Measurements from ENCODE around the gene KRT9.

KRT9 gene

DNA sequence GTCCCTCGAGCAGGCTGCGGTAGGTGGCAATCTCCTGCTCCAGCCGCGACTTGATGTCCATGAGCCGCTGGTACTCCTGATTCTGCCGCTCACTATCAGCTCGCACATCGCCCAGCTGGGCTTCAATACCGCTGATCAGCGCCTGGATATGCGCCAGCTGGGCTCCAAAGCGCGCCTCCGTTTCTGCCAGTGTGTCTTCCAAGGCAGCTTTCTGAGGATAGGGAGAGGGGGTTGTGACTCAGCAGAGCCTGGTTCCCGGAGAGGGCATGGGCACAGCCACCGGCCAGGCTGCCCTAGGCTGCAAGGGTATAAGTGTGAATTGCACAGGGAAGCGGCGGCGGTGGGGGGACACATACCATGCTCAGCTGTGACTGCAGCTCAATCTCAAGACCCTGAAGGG is 48.1 kb downstream of the KRT9 start:
- DNase-seq = no peak

DNA sequence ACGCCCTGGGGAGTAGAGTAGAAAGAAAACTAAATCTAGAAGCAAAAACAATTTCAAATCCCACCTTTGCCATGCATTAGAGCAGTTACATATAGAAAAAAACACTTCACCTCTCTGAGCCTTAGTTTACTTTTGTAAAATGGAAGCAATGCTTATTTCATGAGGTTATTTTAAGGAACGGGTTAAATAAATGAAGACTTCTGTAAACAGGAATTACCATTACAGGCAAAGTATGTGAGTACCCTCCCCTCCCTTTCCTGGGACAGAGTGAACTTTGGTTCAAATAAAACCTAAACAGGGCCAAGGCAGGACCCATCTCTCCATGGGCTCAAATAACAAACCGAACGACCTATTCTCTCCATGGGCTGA is 48.6 kb downstream of the KRT9 start:
- DNase-seq = no peak

GRCh38 chr17:41522301-41523224 is 49.3 kb downstream of the KRT9 start:
- no peak for DNase-seq

DNA sequence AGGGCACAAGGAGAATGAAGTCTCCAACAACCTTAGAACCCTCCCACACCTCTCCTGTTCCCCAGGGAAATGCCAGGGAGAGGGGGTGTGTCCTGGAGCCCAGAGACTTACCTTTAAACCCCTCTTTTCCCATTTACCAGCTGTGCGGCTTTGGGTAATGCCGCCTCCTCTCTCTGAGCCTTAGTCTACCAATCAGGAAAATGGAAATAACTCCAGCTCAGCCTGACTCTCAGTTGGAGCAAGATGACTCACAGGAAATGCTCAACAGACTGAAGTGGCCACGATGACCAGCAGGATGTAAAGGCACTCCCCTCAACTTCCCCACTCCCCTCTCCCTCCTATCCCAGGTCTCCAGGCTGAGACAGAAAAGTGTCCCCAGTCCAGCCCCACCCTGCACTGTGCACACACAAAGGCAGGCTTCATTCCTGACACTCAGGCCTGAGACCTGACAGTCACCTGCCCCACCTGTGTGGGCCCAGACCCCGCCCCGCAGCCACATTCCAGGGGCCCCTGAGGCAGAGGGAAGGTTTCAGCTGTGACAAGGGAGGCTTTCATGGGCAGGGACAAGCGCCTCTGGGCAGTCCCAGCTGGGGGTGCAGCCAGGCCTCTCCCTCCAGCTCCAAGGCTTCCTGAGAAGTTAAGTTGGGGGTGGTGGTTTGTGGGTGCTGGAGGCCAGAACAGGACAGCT is 50.1 kb downstream of the KRT9 start:
- no peak for DNase-seq

DNA sequence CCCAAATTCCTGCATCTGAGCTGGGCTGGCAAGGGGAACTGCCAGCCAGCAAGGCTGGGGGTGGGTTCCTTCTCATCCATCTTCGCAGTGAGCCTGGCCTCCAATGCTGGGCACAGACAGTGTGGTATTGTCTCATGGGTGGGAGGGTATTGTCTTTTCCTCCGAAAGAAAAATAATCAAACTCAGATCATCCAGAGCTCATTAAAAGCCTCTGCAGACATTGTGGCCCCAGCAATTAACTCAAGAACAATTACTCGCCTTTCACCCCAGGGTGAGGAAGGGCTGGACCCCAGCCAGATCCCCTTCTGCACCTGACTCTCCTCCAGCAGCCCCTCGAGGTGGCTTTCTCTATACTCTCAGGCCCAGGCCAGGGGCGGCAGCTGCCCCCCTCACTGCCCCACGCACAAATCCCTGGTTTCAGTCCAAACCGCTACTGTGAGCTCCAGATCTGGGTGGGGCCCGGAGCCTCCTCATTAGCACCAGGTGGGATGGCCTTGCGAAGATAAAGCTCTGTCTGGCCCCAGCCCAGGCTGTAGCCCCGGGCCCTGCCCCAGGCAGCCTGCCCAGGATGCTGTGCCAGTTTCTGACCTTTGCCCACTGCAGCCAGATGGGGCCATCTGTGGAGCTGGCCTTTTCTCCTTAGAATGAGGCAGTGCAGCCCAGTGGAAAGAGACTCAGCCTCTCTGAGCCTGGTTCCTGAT is 50.9 kb downstream of the KRT9 start:
- no peak for DNase-seq

DNA sequence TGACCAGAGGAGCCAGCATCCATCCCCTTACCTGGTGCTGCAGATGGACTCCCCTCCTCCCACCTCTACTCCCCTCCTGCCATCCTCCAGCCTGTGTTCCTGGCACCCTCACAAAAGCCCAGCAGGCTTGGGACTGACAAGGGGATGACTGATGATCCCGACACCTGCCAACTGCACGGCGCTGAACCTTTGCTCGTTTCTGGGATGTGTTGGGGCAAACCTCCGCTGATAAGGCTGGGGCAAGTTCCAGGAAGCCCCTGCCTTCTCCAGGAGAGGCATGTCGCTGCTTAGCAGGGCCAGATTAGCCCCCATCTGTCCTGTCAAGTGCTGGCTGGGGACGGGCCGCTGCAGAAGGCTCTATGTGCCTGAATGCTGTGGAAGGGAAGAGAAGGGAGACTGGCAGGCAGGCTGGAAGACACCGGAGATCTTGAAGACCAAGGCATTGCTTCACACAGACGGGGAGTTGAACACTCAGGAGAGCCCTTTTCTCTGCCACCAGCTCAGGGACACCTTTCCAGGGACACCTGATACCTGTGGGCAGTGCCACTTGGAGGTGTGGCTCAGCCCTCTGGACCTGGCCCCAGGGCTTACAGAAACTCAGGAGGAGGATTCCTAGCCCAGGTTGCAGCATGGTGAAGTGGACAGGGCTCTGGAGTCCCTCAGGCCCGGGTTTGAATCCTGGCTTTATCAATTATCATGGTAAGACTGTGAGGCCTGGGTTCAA is 52.2 kb downstream of the KRT9 start:
- DNase-seq = no peak

GRCh38 chr17:41518789-41519449 is 52.9 kb downstream of the KRT9 start, which contains the start of gene KRT15:
Gene KRT15 (minus strand): TSS chr17:41518890. CDS start chr17:41518827, 63 bp downstream.
- DNase-seq = no peak

DNA sequence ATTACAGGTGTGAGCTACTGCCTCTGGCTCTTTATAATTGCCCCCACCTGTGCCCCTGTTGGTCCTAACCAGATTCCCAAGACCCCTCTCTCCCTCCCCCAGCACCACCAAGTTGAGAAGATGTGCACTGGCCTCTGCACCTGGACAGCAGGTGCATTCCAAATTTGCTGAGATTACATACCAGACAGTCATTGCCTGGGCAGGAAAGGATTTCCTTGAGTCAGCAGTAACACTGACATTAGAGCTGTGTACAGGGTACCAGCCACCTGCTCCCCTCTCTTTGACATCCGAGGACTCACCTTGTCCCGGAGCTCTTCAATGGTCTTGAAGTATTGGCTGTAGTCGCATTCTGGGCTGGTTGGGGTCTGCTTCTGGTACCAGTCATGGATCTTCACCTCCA is 53.8 kb downstream of the KRT9 start:
- DNase-seq = no peak

GRCh38 chr17:41516830-41517283 is 55.0 kb downstream of the KRT9 start:
- DNase-seq = no peak

DNA sequence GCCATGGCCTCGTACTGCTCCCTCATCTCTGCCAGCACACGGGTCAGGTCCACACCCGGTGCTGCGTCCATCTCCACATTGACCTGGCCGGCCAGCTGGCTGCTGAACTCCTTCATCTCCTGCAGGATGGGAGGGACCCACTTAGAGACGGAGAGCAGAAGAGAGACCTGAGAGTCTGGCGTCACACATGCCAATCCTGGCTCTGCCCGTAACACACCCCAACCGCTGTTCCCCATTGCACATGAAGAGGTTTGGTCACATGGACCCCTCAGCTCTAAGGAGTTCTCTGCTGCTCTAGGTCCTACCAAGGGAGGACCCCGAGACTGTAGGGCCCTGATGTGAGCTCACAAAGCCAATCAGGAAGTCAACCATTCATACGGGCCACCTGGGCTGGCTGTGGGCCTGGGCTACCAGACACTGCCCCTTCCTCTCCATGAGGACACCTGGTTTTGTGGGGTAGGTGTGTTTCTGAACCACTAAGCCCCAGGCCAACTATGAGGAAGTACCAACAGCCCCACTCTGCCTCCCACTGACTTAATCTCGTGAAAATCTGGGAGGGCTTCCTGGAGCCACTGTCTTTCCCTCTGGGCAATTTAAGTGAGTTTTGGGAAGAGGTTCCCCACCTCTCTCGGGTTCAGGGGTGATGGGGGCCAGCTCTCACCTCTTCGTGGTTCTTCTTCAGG is 55.6 kb downstream of the KRT9 start:
- DNase-seq = no peak
